Activated CD4-positive, alpha-beta memory T cell treated with anti-CD3 and anti-CD28 coated beads for 36 hours (primary cell): Measurements from ENCODE around the gene PRPF40B. TPM values are rescaled to one million over a fixed set of nuclear protein-coding genes. Genes with fewer than 3 reads are reported as not detected.

ENCODE experiments used
- CTCF ChIA-PET: fragments of 350-600 bp; sonication (Branson Sonifier 250); formaldehyde crosslinking; loops from one replicate; lab custom pipeline; 2021; ENCODE audit warnings: antibody characterized with exemption, inconsistent platforms; lab: Charles Lee
- POLR2A ChIA-PET: fragments of 350-600 bp; sonication (Branson Sonifier 250); formaldehyde crosslinking; loops from one replicate; lab custom pipeline; 2021; ENCODE audit warnings: antibody characterized with exemption; lab: Charles Lee
- DNase-seq: peaks from one replicate; pipeline ENCODE4 v3.0.0-alpha.2; 2020
- H3K27ac Mint-ChIP-seq: one replicate; pipeline ENCODE4 v1.8.0; 2021; ENCODE audit warnings: mixed read lengths
- H3K27me3 Mint-ChIP-seq: one replicate; pipeline ENCODE4 v1.8.0; 2021; ENCODE audit warnings: mixed read lengths
- H3K36me3 Mint-ChIP-seq: one replicate; pipeline ENCODE4 v1.8.0; 2021; ENCODE audit warnings: mixed read lengths
- H3K4me1 Mint-ChIP-seq: one replicate; pipeline ENCODE4 v1.8.0; 2021; ENCODE audit warnings: low read depth, mixed read lengths
- H3K4me3 Mint-ChIP-seq: one replicate; pipeline ENCODE4 v1.8.0; 2021; ENCODE audit warnings: mild to moderate bottlenecking, mixed read lengths
- H3K9me3 Mint-ChIP-seq: one replicate; pipeline ENCODE4 v1.8.0; 2021; ENCODE audit warnings: mixed read lengths
- intact Hi-C: fragments of 100-400 bp; cut with micrococcal nuclease; formaldehyde crosslinking; loops from one replicate; pipeline ENCODE4 v1.15.1; 2023
- total RNA-seq, 2 experiments: library from RNA; stranded (reverse); gene quantifications; one replicate each; pipeline ENCODE4 v1.2.3, GENCODE V29; 2021

Gene PRPF40B
- total RNA-seq, 2 experiments from 2014 or later = 6.2 to 8.9 TPM

- intact Hi-C loops = no loop called here
- Mint-ChIP-seq H3K27ac (no peak overlapping the region), H3K36me3 (no peaks in the 10 kb centered on the region), H3K9me3 (no peaks in the 10 kb centered on the region), H3K27me3 (no peaks in the 10 kb centered on the region), H3K4me3 (no peak overlapping the region), H3K4me1 (peaks cover 19% of the 10 kb centered on the region)
- POLR2A ChIA-PET = no interaction called here
- DNase-seq = no peak
- CTCF ChIA-PET = interaction anchor here (1.3 kb wide), 1 partner anchor 274 kb away, joined by 4 read pairs; no protein-coding TSS in a partner anchor
Measured at GRCh38 chr12:49692851-49693250, 69.5 kb downstream of the PRPF40B start.

- intact Hi-C loops = no loop called here
- Mint-ChIP-seq H3K4me3 (no peak overlapping the region), H3K4me1 (peaks cover 25% of the 10 kb centered on the region), H3K27ac (no peak overlapping the region), H3K36me3 (no peaks in the 10 kb centered on the region), H3K27me3 (no peaks in the 10 kb centered on the region), H3K9me3 (no peaks in the 10 kb centered on the region)
- DNase-seq = no peak
- ChIA-PET CTCF (interaction anchor here (1.6 kb wide), 1 partner anchor 20 kb away, joined by 4 read pairs; no protein-coding TSS in a partner anchor), POLR2A (interaction anchor here (0.6 kb wide), 1 partner anchor 668 kb away, joined by 3 read pairs; no protein-coding TSS in a partner anchor)
Measured at GRCh38 chr12:49693931-49694444, 70.6 kb downstream of the PRPF40B start.

Other genes with a start within 250 kb of the PRPF40B start
- gene KCNH3, start 84.5 kb upstream of the PRPF40B start, total RNA-seq = 1 to 10 TPM; 1.2 to 1.3 TPM
- gene MCRS1, start 55.4 kb upstream of the PRPF40B start, total RNA-seq = 10 to 100 TPM; 52.3 to 56.8 TPM
- gene FAM186B, start 17.9 kb upstream of the PRPF40B start, total RNA-seq = not detected
- 10 to 100 TPM; 31.2 to 31.9 TPM for gene FMNL3, start 83.8 kb downstream of the PRPF40B start, total RNA-seq
- 100 to 1,000 TPM; 481 to 486 TPM for gene TMBIM6, start 118.0 kb downstream of the PRPF40B start, total RNA-seq
- 1 to 10 TPM; 2.9 to 3.0 TPM for gene NCKAP5L, start 204.9 kb downstream of the PRPF40B start, total RNA-seq
- gene BCDIN3D, start 219.5 kb downstream of the PRPF40B start, total RNA-seq = 1 to 10 TPM; 5.8 to 6.1 TPM